GM12878 (cell line): ENCODE measurements around the gene TEKT1. TPM values are rescaled to one million over a fixed set of nuclear protein-coding genes. Genes with fewer than 3 reads are reported as not detected.
"Not testable (repeated sequence)": the region's sequence is repeated elsewhere in the genome, so short reads cannot be mapped to it uniquely, and the experiment has no call there.

Source experiments
- ATAC-seq: fragments of 200-7000 bp; cut with Tn5 transposase; 3 replicates; pipeline ENCODE4 v1.9.1; 2020; ENCODE audit warnings: mild to moderate bottlenecking, moderate library complexity
- BruUV-seq: library from RNA; stranded (reverse); fragments of 400-500 nt; replicated peaks from 2 replicates; lab custom pipeline; 2021; lab: Mats Ljungman, UMichigan
- CTCF ChIA-PET: fragments of 300-600 bp; sonication (Branson Sonifier 250); formaldehyde crosslinking; extraction: SDS; loops from one replicate; lab custom pipeline; 2021; ENCODE audit warnings: inconsistent platforms; lab: Yijun Ruan, JAX
- POLR2A ChIA-PET: fragments of 350-600 bp; formaldehyde crosslinking; extraction: SDS; loops from one replicate; lab custom pipeline; 2021; ENCODE audit warnings: inconsistent platforms; lab: Charles Lee
- RAD21 ChIA-PET: fragments of 300-600 bp; sonication (Branson Sonifier 250); formaldehyde crosslinking; loops from one replicate; lab custom pipeline; 2023; ENCODE audit warnings: antibody characterized with exemption; ENCODE audit not compliant: unreplicated experiment; lab: Charles Lee
- SMC1A ChIA-PET: fragments of 300-600 bp; sonication (Branson Sonifier 250); formaldehyde crosslinking; loops from one replicate; lab custom pipeline; 2023; ENCODE audit not compliant: unreplicated experiment, uncharacterized antibody; lab: Charles Lee
- DNase-seq: peaks from one replicate; pipeline ENCODE4 v3.0.0-alpha.2; 2011; ENCODE audit warnings: low read depth, low spot score
- FAIRE-seq: peaks from 3 replicates; lab custom pipeline; 2011; peaks lifted over from hg19 to GRCh38; lab: Jason Lieb, UNC
- H2AFZ ChIP-seq: 2 replicates; pipeline ENCODE4 v1.6.0; 2011; ENCODE audit warnings: low read depth, low read length, control low read depth; ENCODE audit not compliant: control insufficient read depth
- H3K27ac ChIP-seq: 2 replicates; pipeline ENCODE4 v1.5.1; 2011; ENCODE audit warnings: control low read depth; ENCODE audit not compliant: control insufficient read depth, insufficient read depth
- H3K27me3 ChIP-seq, 2 experiments: replicated peaks in 1 of 2; 2 replicates each; pipeline versions ENCODE4 v1.6.0 to v1.6.1; 2011; ENCODE audit warnings: low read length in 1 of 2; ENCODE audit not compliant: control insufficient read depth in 2 of 2, insufficient read depth in 2 of 2
- H3K36me3 ChIP-seq, 2 experiments: 2 replicates each; pipeline ENCODE4 v1.5.1; 2011; ENCODE audit warnings: low read length in 1 of 2; ENCODE audit not compliant: control insufficient read depth in 2 of 2, insufficient read depth in 2 of 2
- H3K4me1 ChIP-seq: 2 replicates; pipeline ENCODE4 v1.6.1; 2011; ENCODE audit warnings: mild to moderate bottlenecking, low read length, moderate library complexity, mixed read lengths; ENCODE audit not compliant: control insufficient read depth, insufficient read depth
- H3K4me2 ChIP-seq: 2 replicates; pipeline ENCODE4 v1.6.0; 2011; ENCODE audit warnings: control low read depth; ENCODE audit not compliant: control insufficient read depth, insufficient read depth
- H3K4me3 ChIP-seq: fragments of 200-600 bp; sonication (generic); 2 replicates; pipeline ENCODE4 v1.5.1; 2016
- H3K79me2 ChIP-seq: 2 replicates; pipeline ENCODE4 v1.6.0; 2011; ENCODE audit warnings: low read length; ENCODE audit not compliant: control insufficient read depth, insufficient read depth
- H3K9ac ChIP-seq: 2 replicates; pipeline ENCODE4 v1.8.0; 2011; ENCODE audit warnings: low read length, control low read depth, mixed read lengths; ENCODE audit not compliant: control insufficient read depth, insufficient read depth
- H3K9me3 ChIP-seq: replicated peaks from 3 replicates; pipeline ENCODE4 v1.5.1; 2011; ENCODE audit warnings: mild to moderate bottlenecking, low read length; ENCODE audit not compliant: control insufficient read depth, insufficient read depth
- H4K20me1 ChIP-seq: 2 replicates; pipeline ENCODE4 v1.6.0; 2011; ENCODE audit not compliant: control insufficient read depth, insufficient read depth
- WGBS: methylation state at CpG from one replicate; pipeline ENCODE4 v1.1.6; 2016; ENCODE audit warnings: low lambda C conversion rate; ENCODE audit not compliant: insufficient replicate concordance, insufficient coverage; ENCODE audit errors: missing lambda C conversion rate; 5-methylcytosine and 5-hydroxymethylcytosine counted together
- in situ Hi-C: fragments of 300-500 bp; cut with MboI; formaldehyde crosslinking; loops from 9 replicates; pipeline ENCODE4 v1.14.3; 2018; ENCODE audit warnings: mixed read lengths
- intact Hi-C: fragments of 100-400 bp; cut with micrococcal nuclease; formaldehyde crosslinking; loops from one replicate; pipeline ENCODE4 v1.14.2; 2022; ENCODE audit not compliant: unreplicated experiment
- polyA plus RNA-seq, 11 experiments: library from polyadenylated mRNA; depleted of rRNA in 4 of 11; unstranded in 6 of 11; stranded (reverse) in 5 of 11; fragments of >200 nt; fragmentation: Nextera tagmentation in 4 of 11; fragmentation: Illumina TruSeq in 1 of 11; extraction: Ambion mirVana in 4 of 11; extraction: Trizol in 1 of 11; gene quantifications; 1 replicate in 1 of 11; 2 replicates in 10 of 11; pipeline versions ENCODE4 v1.2.1 to v1.2.3, GENCODE V29; 2011 to 2016; ENCODE audit warnings: inconsistent platforms in 2 of 11, missing spikeins in 2 of 11, low read depth in 1 of 11
- total RNA-seq, 4 experiments: library from RNA; depleted of rRNA in 3 of 4; stranded (reverse); fragments of >200 nt in 3 of 4; fragmentation: Illumina TruSeq in 1 of 4; extraction: Trizol in 1 of 4; gene quantifications; 2 replicates each; pipeline versions ENCODE4 v1.2.1 to v1.2.3, GENCODE V29; 2013 to 2021

Gene TEKT1
- total and polyA plus RNA-seq, 10 of the 15 experiments (the other 5 are each of a cell fraction or from before 2014, with no cell fraction given) = not detected

DNA sequence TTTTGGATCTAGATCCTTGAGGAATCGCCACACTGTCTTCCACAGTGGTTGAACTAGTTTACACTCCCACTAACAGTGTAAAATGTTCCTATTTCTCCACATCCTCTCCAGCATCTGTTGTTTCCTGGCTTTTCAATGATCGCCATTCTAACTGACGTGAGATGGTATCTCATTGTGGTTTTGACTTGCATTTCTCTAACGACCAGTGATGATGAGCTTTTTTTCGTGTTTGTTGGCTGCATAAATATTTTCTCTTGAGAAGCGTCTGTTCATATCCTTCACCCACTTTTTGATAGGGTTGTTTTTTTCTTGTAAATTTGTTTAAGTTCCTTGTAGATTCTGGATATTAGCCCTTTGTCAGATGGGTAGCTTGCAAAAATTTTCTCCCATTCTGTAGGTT lies 14.6 kb upstream of the TEKT1 start:
- 0% methylated on average over 6 of the region's 6 CpGs for WGBS
- H3K4me3 ChIP-seq, intact Hi-C loops, FAIRE-seq, H3K9me3 ChIP-seq, H3K36me3 ChIP-seq, H3K27ac ChIP-seq, H3K27me3 ChIP-seq, H3K4me2 ChIP-seq, H4K20me1 ChIP-seq, DNase-seq, ATAC-seq, H3K79me2 ChIP-seq, H2AFZ ChIP-seq, POLR2A ChIA-PET, H3K4me1 ChIP-seq, RAD21 ChIA-PET, BruUV-seq, H3K9ac ChIP-seq: not testable (repeated sequence)
- CTCF ChIA-PET = interaction anchor here (1.0 to 1.2 kb wide), 3 partner anchors 16 to 179 kb away, joined by 3 to 4 read pairs (median 4); no protein-coding TSS in a partner anchor
- in situ Hi-C loops = loop anchor here (10.0 kb wide), 1 partner anchor 159 kb away; no protein-coding TSS in a partner anchor
- SMC1A ChIA-PET = interaction anchor here (0.6 kb wide), 1 partner anchor 242 kb away, joined by 3 read pairs; no protein-coding TSS in a partner anchor

GRCh38 chr17:6844406-6844805 lies 12.9 kb upstream of the TEKT1 start:
- FAIRE-seq, DNase-seq, H3K9ac ChIP-seq, H3K4me1 ChIP-seq, H4K20me1 ChIP-seq, H3K36me3 ChIP-seq, intact Hi-C loops, H2AFZ ChIP-seq, H3K4me3 ChIP-seq, BruUV-seq, ATAC-seq, H3K27ac ChIP-seq, H3K4me2 ChIP-seq, H3K9me3 ChIP-seq, H3K27me3 ChIP-seq, H3K79me2 ChIP-seq: not testable (repeated sequence)
- ChIA-PET SMC1A (interaction anchor here (0.7 to 3.8 kb wide), 19 partner anchors 10 to 185 kb away, joined by 3 to 51 read pairs (median 6); partner anchors contain the start of genes BCL6B and TEKT1), RAD21 (interaction anchor here (0.9 to 3.1 kb wide), 10 partner anchors 9 to 191 kb away, joined by 3 to 40 read pairs (median 6); partner anchors contain the start of genes BCL6B and SLC16A13), POLR2A (interaction anchor here (1.4 to 1.5 kb wide), 2 partner anchors 160 to 177 kb away, joined by 4 read pairs; no protein-coding TSS in a partner anchor), CTCF (interaction anchor here (1.2 to 5.0 kb wide), 28 partner anchors 9 to 333 kb away, joined by 3 to 116 read pairs (median 8); partner anchors contain the start of genes RNASEK and TEKT1)
- in situ Hi-C loops = loop anchor here (10.0 kb wide), 1 partner anchor 160 kb away; no protein-coding TSS in a partner anchor
- WGBS = 3% methylated on average over 4 of the region's 4 CpGs
